Left cardiac atrium (tissue), 4 donors: ENCODE data around the gene SCARB1. TPM values are rescaled to one million over a fixed set of nuclear protein-coding genes. Genes with fewer than 3 reads are reported as not detected.

ENCODE experiments used
- ATAC-seq, 2 donors: fragments of 200-7000 bp; cut with Tn5 transposase; one replicate each; pipeline ENCODE4 v1.9.1; 2020; ENCODE audit warnings: mild to moderate bottlenecking in 2 of 2, moderate library complexity in 2 of 2
- DNase-seq: peaks from one replicate; pipeline ENCODE4 v3.0.0-alpha.2; 2020
- intact Hi-C, 2 donors: fragments of 100-400 bp; cut with DNase I; formaldehyde crosslinking; loops; one replicate each; pipeline versions ENCODE4 v1.14.1 to v1.15.1; 2022 to 2023
- total RNA-seq, 2 donors: library from RNA; stranded (reverse); fragmentation: NEBNext Ultra II Directional; extraction: Animal tissue kit (Norgen Biotek cat#: 25700); gene quantifications; one replicate each; pipeline ENCODE4 v1.2.1, GENCODE V29; 2021
- donor health status: DM: no; HTN: yes; CAD: no.
- donor health status: DM: no; HTN: yes; CAD: no; lungs with severe emphysema.
- donor health status: DM: yes; HTN: yes; CAD: no.
- donor health status: Dilated cardiomyopathy.

The SCARB1 gene
- total RNA-seq, 2 donors from 2014 or later = 26.2 to 31.3 TPM

DNA sequence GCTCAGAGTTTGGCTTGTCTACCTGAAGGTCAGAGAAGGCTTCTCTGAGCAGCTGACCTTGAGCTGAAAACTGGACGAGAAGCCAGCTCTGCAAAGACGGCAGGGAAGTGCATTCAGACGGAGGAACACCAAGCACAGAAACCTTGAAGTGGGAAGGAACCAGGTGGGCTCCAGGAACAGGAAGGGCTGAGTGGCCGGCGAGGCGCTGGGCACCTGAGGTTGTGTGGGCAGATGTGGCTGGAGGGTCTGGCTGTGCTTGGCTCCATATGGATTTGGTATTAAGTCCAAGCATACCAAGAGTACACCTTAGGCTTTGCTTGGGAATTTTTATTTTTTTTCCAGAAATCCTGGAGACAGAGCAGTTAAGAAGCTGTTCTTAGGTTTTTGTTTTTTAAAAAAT lies 130.6 kb downstream of the SCARB1 start:
- ATAC-seq (no peak), DNase-seq (no peak)
- intact Hi-C loops = no loop called here

DNA sequence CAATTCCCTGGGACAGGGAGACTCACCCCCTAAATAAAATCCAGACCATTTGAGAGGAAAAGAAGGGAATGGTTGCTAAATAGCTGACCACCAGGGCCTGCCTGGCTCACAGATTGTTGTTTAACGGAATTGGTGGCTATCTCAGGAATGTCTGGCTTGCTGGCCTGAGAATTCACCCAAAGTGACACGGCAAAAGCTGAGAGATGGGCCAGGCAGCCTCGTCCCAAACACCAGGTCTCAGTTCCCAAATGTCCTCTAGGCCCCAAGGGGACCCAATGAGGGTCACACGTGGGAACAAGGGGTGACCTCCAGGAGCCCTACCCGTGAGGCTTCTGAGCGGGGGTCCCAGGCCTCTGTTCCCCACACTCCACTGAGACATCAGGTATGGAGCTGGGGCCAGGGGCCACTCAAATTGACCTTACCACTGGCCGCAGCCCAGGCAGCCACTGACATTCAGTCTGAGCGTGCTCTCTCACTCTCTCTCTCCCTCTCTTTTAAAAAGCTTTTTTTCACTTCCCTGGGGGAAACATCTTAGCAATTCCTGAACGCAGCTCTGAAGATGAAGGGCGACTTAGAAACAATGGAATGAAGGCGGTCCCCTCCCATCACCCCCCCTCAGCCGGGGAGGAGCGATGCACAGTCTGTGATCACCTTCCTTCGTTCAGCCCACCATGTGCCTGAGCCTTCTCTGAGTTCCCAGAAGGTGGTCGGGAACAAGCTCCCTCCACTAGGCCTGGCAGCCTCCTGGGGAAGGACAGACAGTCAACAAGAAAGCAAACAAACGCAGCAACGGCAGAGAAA lies 131.2 kb downstream of the SCARB1 start:
- DNase-seq (no peak), ATAC-seq (peak in 1 of 2 donors; percentile 31)
- intact Hi-C loops = no loop called here

DNA sequence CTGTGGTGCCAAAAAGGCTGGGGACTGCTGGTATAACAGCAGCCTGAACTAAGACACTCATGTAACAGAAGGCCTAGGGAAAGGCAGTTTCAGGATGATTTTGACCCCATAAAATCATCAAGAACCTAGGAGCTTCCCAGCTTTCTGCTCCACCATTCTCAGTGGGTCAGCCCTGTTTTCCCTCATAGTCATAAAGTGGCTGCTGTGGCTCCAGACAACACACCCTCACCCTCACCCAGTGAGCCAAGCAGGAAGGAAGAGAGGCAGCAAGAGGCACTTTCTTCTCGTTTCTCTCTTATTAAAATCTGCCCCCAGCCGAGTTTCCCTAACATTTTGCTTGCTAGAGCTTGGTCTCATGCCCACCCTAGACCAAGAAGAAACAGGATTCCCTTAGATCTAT lies 131.8 kb downstream of the SCARB1 start:
- intact Hi-C loops = no loop called here
- ATAC-seq = no peak
- DNase-seq = no peak

DNA sequence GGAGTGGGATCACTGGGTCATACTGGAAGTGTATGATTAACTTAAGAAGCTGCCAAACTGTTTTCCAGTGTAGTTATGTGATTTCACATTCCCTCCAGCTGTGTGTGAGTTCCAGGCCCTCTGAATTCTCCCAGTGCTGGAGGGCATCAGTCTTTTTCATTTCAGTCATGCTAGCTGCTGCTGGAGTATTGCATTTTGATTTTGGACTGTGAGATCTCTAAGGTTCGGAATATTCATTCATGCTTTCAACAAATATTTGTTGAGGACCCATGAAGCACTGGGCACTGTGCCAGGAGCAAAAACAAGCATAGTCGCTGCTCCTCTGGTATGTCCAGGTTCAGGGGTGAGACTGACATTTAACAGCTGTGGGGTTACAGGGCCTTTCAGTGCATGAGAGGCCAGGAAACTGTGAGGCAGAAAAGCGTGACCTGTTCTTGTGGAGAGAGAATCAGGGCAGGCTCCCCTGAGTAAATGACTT lies 133.2 kb downstream of the SCARB1 start:
- DNase-seq = peak; percentile 55
- intact Hi-C loops = no loop called here
- peak; percentile 12 to 42 for ATAC-seq

DNA sequence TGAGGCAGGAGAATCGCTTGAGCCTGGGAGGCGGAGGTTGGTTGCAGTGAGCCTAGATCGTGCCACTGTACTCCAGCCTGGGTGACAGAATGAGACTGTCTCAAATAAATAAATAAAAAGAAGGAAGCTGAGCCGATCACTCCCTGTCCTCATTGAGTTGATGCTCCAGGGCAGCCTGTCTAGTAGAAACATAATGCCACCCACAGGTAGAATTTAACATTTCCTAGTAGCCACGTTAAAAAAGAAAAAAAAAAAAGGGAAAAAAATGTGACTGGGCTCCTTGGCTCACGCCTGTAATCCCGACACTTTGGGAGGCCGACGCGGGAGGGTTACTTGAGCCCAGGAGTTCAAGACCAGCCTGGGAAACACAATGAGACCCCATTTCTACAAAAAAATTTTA lies 135.7 kb downstream of the SCARB1 start:
- ATAC-seq = no peak
- no peak for DNase-seq
- intact Hi-C loops = no loop called here

DNA sequence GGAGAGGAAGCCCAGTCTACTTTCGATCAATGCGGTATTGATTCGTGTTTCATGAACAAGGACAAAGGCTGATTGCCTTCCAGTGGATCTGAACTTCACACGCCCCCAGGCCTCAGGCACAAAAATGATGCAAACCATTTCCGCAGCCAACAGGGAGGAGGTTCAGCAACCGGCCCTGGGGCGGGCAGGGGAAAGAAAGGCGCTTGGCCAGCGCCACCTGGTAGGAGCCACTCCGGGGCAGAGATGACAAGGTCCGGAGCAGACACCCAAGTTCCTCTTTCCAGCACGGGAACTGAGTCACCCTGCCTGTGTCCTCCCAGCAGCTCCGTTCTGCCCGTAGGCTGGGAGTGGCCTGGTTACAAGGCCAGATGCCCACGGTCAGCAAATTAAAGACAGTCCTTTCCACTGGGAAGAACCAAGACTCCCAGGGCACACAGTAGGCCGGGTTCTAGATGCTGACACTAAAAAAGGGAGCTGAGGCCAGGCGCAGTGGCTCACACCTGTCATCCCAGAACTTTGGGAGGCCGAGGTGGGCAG lies 136.3 kb downstream of the SCARB1 start:
- ATAC-seq (peak; percentile 74 to 86), DNase-seq (peak; percentile 84)
- intact Hi-C loops = no loop called here

Other genes starting within 250 kb of the SCARB1 start
- 1,000 to 10,000 TPM in 1 of 2 donors, 100 to 1,000 TPM in 1; 977 to 1,049 TPM for gene UBC, start 50.8 kb upstream of the SCARB1 start, total RNA-seq
- gene DHX37, start 125.3 kb upstream of the SCARB1 start, total RNA-seq = 10 to 100 TPM in 1 of 2 donors, 1 to 10 TPM in 1; 7.9 to 13.3 TPM
- gene BRI3BP, start 129.8 kb upstream of the SCARB1 start, total RNA-seq = 1 to 10 TPM; 5.4 to 6.0 TPM
- 10 to 100 TPM; 17.5 to 23.6 TPM for gene AACS, start 201.6 kb upstream of the SCARB1 start, total RNA-seq